Ectodermal cell (in vitro differentiated cells): Measurements from ENCODE around the gene SLC45A1.

Experiments used
- H3K27ac ChIP-seq: 2 replicates; pipeline ENCODE4 v1.7.0; 2013; ENCODE audit warnings: mild to moderate bottlenecking, low read depth, low read length; ENCODE audit not compliant: insufficient read depth, poor library complexity, severe bottlenecking
- H3K27me3 ChIP-seq: 2 replicates; pipeline ENCODE4 v1.7.0; 2013; ENCODE audit warnings: mild to moderate bottlenecking, low read length; ENCODE audit not compliant: insufficient read depth, control insufficient read depth, poor library complexity, severe bottlenecking
- H3K36me3 ChIP-seq: one replicate; pipeline ENCODE4 v1.7.0; 2013; ENCODE audit warnings: low read length; ENCODE audit not compliant: control insufficient read depth, insufficient read depth
- H3K4me1 ChIP-seq: one replicate; pipeline ENCODE4 v1.7.0; 2013; ENCODE audit warnings: low read length; ENCODE audit not compliant: control insufficient read depth, insufficient read depth
- H3K4me3 ChIP-seq: 2 replicates; pipeline ENCODE4 v1.7.0; 2013; ENCODE audit warnings: low read depth, low read length, control low read depth; ENCODE audit not compliant: insufficient read depth
- H3K9me3 ChIP-seq: 2 replicates; pipeline ENCODE4 v1.7.0; 2013; ENCODE audit warnings: mild to moderate bottlenecking, low read length, moderate library complexity; ENCODE audit not compliant: control insufficient read depth
- WGBS, 2 experiments: methylation state at CpG; one replicate each; pipeline ENCODE4 v1.1.7; 2013; ENCODE audit warnings: missing lambda C conversion rate in 2 of 2; 5-methylcytosine and 5-hydroxymethylcytosine counted together

SLC45A1 gene

GRCh38 chr1:8285103-8285502 lies 32.8 kb upstream of the SLC45A1 start:
- no peaks in the 10 kb centered on the region for H3K27me3 ChIP-seq
- H3K36me3 ChIP-seq = no peaks in the 10 kb centered on the region
- H3K9me3 ChIP-seq = no peaks in the 10 kb centered on the region
- 93% methylated on average over 3 to 4 of the region's 4 CpGs for WGBS, 2 experiments
- H3K4me3 ChIP-seq = no peak overlapping the region
- no peak overlapping the region for H3K27ac ChIP-seq
- peaks cover 7% of the 10 kb centered on the region for H3K4me1 ChIP-seq

GRCh38 chr1:8285965-8286364 lies 31.9 kb upstream of the SLC45A1 start:
- 92 to 100% methylated on average over 1 of the region's 2 CpGs for WGBS, 2 experiments
- Histone ChIP-seq H3K4me3 (no peak overlapping the region), H3K4me1 (peaks cover 7% of the 10 kb centered on the region), H3K27me3 (no peaks in the 10 kb centered on the region), H3K9me3 (no peaks in the 10 kb centered on the region), H3K36me3 (no peaks in the 10 kb centered on the region), H3K27ac (no peak overlapping the region)

GRCh38 chr1:8293118-8293517 lies 24.8 kb upstream of the SLC45A1 start:
- H3K36me3 ChIP-seq = no peaks in the 10 kb centered on the region
- WGBS, 2 experiments = 86 to 88% methylated on average over 5 of the region's 6 CpGs
- no peaks in the 10 kb centered on the region for H3K9me3 ChIP-seq
- H3K27me3 ChIP-seq = no peaks in the 10 kb centered on the region
- H3K4me3 ChIP-seq = no peak overlapping the region
- no peaks in the 10 kb centered on the region for H3K4me1 ChIP-seq
- H3K27ac ChIP-seq = no peak overlapping the region

DNA sequence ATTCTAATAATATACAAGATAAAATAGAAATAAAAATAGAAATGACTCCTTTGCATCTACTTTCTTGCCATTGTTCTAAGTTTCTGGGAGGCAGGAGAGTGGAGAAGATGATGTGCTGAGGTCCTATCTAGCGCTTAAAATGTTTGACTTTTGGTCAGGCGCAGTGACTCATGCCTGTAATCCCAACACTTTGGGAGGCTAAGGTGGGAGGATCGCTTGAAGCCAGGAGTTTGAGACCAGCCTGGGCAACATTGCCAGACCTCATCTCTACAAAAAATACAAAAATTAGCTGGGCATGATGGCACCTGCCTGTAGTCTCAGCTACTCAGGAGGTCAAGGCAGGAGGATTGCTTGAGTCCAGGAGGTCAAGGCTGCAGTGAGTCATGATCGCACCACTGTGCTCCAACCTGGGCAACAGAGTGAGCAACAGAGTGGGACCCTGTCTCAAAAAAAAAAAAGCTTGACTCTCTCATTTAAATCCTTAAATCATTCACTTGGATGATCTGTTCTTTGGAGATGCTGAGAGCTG lies 24.2 kb upstream of the SLC45A1 start:
- H3K27ac ChIP-seq = no peak overlapping the region
- H3K4me1 ChIP-seq = no peaks in the 10 kb centered on the region
- no peak overlapping the region for H3K4me3 ChIP-seq
- H3K27me3 ChIP-seq = no peaks in the 10 kb centered on the region
- no peaks in the 10 kb centered on the region for H3K36me3 ChIP-seq
- WGBS, 2 experiments = 93 to 94% methylated on average over 4 of the region's 4 CpGs
- no peaks in the 10 kb centered on the region for H3K9me3 ChIP-seq

GRCh38 chr1:8294170-8294697 lies 23.7 kb upstream of the SLC45A1 start:
- Histone ChIP-seq H3K9me3 (no peaks in the 10 kb centered on the region), H3K4me1 (no peaks in the 10 kb centered on the region), H3K27me3 (no peaks in the 10 kb centered on the region), H3K36me3 (no peaks in the 10 kb centered on the region), H3K4me3 (no peak overlapping the region), H3K27ac (no peak overlapping the region)
- 92 to 94% methylated on average over 19 of the region's 19 CpGs for WGBS, 2 experiments

DNA sequence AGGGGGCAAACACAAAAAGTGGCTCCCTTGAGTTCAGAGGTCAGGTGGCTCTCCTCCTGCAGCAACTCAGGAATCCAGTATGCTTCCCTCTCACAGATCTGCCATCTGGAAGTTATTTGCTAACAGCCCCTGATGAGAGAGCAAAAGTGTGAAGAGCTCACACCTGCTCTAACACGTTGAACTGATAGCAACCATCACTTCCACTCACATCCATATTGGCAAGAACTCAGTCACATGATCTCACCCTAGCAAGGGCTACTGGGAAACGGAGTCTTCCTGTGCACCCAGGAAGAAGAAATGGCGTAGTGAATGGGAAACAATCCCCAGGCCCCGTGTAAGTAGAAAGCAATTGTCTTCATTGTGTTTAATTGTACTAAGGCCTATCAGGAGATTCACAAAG lies 20.7 kb upstream of the SLC45A1 start:
- Histone ChIP-seq H3K4me3 (no peak overlapping the region), H3K36me3 (no peaks in the 10 kb centered on the region), H3K27ac (no peak overlapping the region), H3K4me1 (no peaks in the 10 kb centered on the region), H3K27me3 (no peaks in the 10 kb centered on the region), H3K9me3 (no peaks in the 10 kb centered on the region)
- WGBS, 2 experiments = 93 to 94% methylated on average over 4 of the region's 4 CpGs

GRCh38 chr1:8299963-8300362 lies 18.0 kb upstream of the SLC45A1 start:
- Histone ChIP-seq H3K4me1 (no peaks in the 10 kb centered on the region), H3K9me3 (no peaks in the 10 kb centered on the region), H3K27me3 (no peaks in the 10 kb centered on the region), H3K36me3 (no peaks in the 10 kb centered on the region), H3K4me3 (no peak overlapping the region), H3K27ac (no peak overlapping the region)
- 95 to 97% methylated on average over 5 of the region's 5 CpGs for WGBS, 2 experiments

GRCh38 chr1:8302081-8302956 lies 15.6 kb upstream of the SLC45A1 start:
- WGBS, 2 experiments = 73 to 76% methylated on average over 22 of the region's 22 CpGs
- H3K4me3 ChIP-seq = no peak overlapping the region
- no peaks in the 10 kb centered on the region for H3K36me3 ChIP-seq
- H3K27ac ChIP-seq = no peak overlapping the region
- H3K4me1 ChIP-seq = no peaks in the 10 kb centered on the region
- H3K27me3 ChIP-seq = no peaks in the 10 kb centered on the region
- no peaks in the 10 kb centered on the region for H3K9me3 ChIP-seq

GRCh38 chr1:8303141-8303540 lies 14.8 kb upstream of the SLC45A1 start:
- no peak overlapping the region for H3K27ac ChIP-seq

DNA sequence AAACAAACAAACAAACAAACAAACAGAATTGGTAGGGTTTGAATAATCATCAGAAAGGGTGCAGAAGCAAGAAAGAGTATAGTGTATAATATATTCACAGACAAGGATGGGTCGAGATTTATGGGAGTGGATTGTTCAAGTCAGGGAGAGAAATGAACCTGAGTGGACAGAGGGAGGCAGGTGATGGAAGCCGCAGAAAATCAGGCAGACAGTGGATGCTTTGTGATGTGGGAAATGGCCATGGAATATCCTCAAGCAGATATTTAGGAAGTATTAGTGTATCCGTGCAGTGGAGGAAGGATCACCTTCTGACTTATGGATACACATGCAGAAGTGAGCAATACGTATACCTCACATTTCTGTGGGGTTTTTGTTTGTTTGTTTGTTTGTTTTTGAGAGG lies 14.0 kb upstream of the SLC45A1 start:
- Histone ChIP-seq H3K4me3 (no peak overlapping the region), H3K9me3 (no peaks in the 10 kb centered on the region), H3K27ac (no peak overlapping the region), H3K4me1 (no peaks in the 10 kb centered on the region), H3K27me3 (no peaks in the 10 kb centered on the region), H3K36me3 (no peaks in the 10 kb centered on the region)
- WGBS, 2 experiments = 93% methylated on average over 4 of the region's 4 CpGs

More at GRCh38 chr1:8303141-8303540, 14.8 kb upstream of the SLC45A1 start:
- Histone ChIP-seq H3K4me3 (no peak overlapping the region), H3K9me3 (no peaks in the 10 kb centered on the region), H3K4me1 (no peaks in the 10 kb centered on the region), H3K27me3 (no peaks in the 10 kb centered on the region), H3K36me3 (no peaks in the 10 kb centered on the region)
- 94 to 95% methylated on average over 3 of the region's 3 CpGs for WGBS, 2 experiments
